Measurements from ENCODE around the gene GBP2. TPM values are rescaled to one million over a fixed set of nuclear protein-coding genes. Genes with fewer than 3 reads are reported as not detected.
A peak's percentile ranks its signal among the peaks of the same experiment; 100 is the strongest.

The GBP2 gene
- total and polyA plus RNA-seq, 4 donors: 7.4 to 18.2 (median 14.1) TPM

DNA sequence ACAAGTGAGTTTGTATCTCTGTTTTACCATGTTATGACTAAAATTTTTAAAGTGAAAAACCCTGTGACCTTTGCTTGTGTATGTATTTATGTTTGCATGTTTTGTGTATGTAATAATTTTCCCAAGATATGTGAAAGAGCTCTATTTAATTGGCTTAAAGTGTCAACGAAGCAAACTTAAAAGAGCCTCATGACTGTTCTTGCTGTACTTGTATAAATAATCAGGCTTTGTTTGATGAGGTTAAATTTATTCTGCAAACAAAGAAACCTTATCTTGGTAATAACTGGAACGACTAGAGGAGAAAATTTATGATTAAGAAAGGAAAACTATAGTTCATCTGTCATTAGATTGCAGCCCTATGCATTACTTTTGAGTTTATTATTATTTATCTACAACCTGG, 43.3 kb upstream of the GBP2 start:
- no peak overlapping the region for H3K4me3 ChIP-seq (ENCODE audit: low read depth in 1 of 3, low read length in 3 of 3)
- H3K27ac ChIP-seq (ENCODE audit: low read depth in 1 of 2, low read length in 2 of 2): no peak overlapping the region
- no peaks in the 10 kb centered on the region for H3K27me3 ChIP-seq (ENCODE audit: control insufficient read depth in 4 of 4, insufficient read depth in 4 of 4, low read length in 3 of 4)
- DNase-seq (ENCODE audit: low spot score): no peak
- H3K9ac ChIP-seq (ENCODE audit: low read depth in 1 of 2, low read length in 2 of 2): no peak overlapping the region
- no peaks in the 10 kb centered on the region for H3K9me3 ChIP-seq (ENCODE audit: control insufficient read depth in 4 of 4, low read length in 3 of 4)
- 21% methylated on average over 2 of the region's 2 CpGs for WGBS
- TF ChIP-seq, protein P1, sequence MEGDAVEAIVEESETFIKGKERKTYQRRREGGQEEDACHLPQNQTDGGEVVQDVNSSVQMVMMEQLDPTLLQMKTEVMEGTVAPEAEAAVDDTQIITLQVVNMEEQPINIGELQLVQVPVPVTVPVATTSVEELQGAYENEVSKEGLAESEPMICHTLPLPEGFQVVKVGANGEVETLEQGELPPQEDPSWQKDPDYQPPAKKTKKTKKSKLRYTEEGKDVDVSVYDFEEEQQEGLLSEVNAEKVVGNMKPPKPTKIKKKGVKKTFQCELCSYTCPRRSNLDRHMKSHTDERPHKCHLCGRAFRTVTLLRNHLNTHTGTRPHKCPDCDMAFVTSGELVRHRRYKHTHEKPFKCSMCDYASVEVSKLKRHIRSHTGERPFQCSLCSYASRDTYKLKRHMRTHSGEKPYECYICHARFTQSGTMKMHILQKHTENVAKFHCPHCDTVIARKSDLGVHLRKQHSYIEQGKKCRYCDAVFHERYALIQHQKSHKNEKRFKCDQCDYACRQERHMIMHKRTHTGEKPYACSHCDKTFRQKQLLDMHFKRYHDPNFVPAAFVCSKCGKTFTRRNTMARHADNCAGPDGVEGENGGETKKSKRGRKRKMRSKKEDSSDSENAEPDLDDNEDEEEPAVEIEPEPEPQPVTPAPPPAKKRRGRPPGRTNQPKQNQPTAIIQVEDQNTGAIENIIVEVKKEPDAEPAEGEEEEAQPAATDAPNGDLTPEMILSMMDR (IDR thresholded peaks at IDR 0.05; ENCODE audit: low read depth, low read length, missing input control): no peak
- TF ChIP-seq JUND (IDR thresholded peaks at IDR 0.05) (no peak), FOXA2 (IDR thresholded peaks at IDR 0.05) (no peak), RAD21 (IDR thresholded peaks at IDR 0.05) (no peak)
- peaks cover 0 to 16% (median 8%) of the 10 kb centered on the region in 4 donors for H3K36me3 ChIP-seq (ENCODE audit: control insufficient read depth in 4 of 4, insufficient read depth in 3 of 4, low read depth in 1 of 4, low read length in 3 of 4)
- H3K4me1 ChIP-seq (ENCODE audit: control insufficient read depth in 4 of 4, insufficient read depth in 4 of 4, low read length in 3 of 4): peaks cover 2 to 46% (median 26%) of the 10 kb centered on the region in 4 donors

DNA sequence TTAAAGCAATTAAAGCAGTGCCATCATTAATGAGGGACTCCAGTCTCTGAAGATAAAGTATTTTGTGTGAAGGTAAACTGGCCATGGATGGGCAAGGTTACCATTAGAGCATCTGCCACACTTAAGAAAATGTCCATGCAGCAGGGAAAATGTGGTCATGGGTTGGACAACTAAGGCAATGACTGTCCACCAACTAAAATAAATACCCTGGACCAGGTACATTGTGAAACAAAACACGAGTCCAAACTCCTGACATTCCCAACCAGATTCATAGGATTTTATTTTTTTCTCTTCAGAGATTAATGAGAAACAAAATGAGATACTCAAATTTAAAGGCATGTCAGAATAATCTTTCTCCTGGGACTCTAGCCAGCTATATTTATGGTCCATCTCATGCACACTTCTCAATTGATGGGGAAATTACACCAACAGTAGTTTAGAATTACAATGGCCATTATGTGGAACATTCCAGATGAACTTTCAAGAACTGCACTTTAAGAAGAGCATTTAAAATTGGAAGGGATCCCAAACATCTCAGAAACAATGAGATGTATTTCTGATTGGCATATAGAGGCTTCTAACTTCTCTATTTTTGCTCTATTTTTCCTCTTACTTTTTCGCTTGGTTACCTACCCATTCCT, 41.8 kb upstream of the GBP2 start:
- Histone ChIP-seq H3K27ac (ENCODE audit: low read depth in 1 of 2, low read length in 2 of 2) (peak overlapping the region; percentile 15 to 52), H3K9me3 (ENCODE audit: control insufficient read depth in 4 of 4, low read length in 3 of 4) (no peaks in the 10 kb centered on the region), H3K4me1 (ENCODE audit: control insufficient read depth in 4 of 4, insufficient read depth in 4 of 4, low read length in 3 of 4) (peaks cover 2 to 39% (median 24%) of the 10 kb centered on the region in 4 donors), H3K4me3 (ENCODE audit: low read depth in 1 of 3, low read length in 3 of 3) (no peak overlapping the region), H3K36me3 (ENCODE audit: control insufficient read depth in 4 of 4, insufficient read depth in 3 of 4, low read depth in 1 of 4, low read length in 3 of 4) (peaks cover 0 to 30% (median 10%) of the 10 kb centered on the region in 4 donors), H3K27me3 (ENCODE audit: control insufficient read depth in 4 of 4, insufficient read depth in 4 of 4, low read length in 3 of 4) (no peaks in the 10 kb centered on the region), H3K9ac (ENCODE audit: low read depth in 1 of 2, low read length in 2 of 2) (no peak overlapping the region)
- no peak for DNase-seq (ENCODE audit: low spot score)
- TF ChIP-seq, protein P1 (IDR thresholded peaks at IDR 0.05; ENCODE audit: low read depth, low read length, missing input control): no peak
- no peak for TF ChIP-seq EGR1 (IDR thresholded peaks at IDR 0.05; ENCODE audit: low read depth in 2 of 2)
- no peak for TF ChIP-seq NR2F2 (IDR thresholded peaks at IDR 0.05)
- TF ChIP-seq FOXA2 (IDR thresholded peaks at IDR 0.05): peak; percentile 11
- TF ChIP-seq, protein P2, sequence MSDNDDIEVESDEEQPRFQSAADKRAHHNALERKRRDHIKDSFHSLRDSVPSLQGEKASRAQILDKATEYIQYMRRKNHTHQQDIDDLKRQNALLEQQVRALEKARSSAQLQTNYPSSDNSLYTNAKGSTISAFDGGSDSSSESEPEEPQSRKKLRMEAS (IDR thresholded peaks at IDR 0.05): peak; percentile 19
- peak; percentile 15 for TF ChIP-seq YY1 (IDR thresholded peaks at IDR 0.05)
- TF ChIP-seq, protein P3, sequence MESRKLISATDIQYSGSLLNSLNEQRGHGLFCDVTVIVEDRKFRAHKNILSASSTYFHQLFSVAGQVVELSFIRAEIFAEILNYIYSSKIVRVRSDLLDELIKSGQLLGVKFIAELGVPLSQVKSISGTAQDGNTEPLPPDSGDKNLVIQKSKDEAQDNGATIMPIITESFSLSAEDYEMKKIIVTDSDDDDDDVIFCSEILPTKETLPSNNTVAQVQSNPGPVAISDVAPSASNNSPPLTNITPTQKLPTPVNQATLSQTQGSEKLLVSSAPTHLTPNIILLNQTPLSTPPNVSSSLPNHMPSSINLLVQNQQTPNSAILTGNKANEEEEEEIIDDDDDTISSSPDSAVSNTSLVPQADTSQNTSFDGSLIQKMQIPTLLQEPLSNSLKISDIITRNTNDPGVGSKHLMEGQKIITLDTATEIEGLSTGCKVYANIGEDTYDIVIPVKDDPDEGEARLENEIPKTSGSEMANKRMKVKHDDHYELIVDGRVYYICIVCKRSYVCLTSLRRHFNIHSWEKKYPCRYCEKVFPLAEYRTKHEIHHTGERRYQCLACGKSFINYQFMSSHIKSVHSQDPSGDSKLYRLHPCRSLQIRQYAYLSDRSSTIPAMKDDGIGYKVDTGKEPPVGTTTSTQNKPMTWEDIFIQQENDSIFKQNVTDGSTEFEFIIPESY (IDR thresholded peaks at IDR 0.05): peak; percentile 14
- peak; percentile 25 to 43 for TF ChIP-seq HNF4A (conservative IDR thresholded peaks at IDR 0.05)
- 67% methylated on average over 2 of the region's 2 CpGs for WGBS

DNA sequence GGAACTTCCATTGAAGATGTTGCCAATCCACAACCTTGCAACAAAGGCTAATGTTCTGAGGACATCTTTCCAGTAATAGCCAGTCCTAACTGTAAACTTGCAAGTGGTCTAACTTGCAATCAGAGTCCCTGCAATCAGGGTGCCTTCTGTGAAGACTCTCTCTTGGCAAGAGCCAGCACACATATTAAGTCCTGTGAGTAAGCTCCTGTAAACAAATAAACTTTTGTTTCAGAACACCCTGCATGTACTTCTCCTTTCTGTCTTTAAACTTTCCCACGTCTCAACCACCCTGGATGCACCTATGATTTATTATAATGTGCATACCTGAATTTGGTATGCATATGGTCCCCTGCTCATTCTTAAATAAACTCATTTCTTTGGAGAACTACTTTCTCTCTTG, 40.8 kb upstream of the GBP2 start:
- no peak for DNase-seq (ENCODE audit: low spot score)
- no peak for TF ChIP-seq TAF1 (conservative IDR thresholded peaks at IDR 0.05)
- TF ChIP-seq RAD21 (IDR thresholded peaks at IDR 0.05): no peak
- TF ChIP-seq HNF4A (conservative IDR thresholded peaks at IDR 0.05): no peak
- no peak for TF ChIP-seq HNF4G (IDR thresholded peaks at IDR 0.05)
- no peak for TF ChIP-seq FOXA1 (IDR thresholded peaks at IDR 0.05)
- no peak for TF ChIP-seq NR2F2 (IDR thresholded peaks at IDR 0.05)
- TF ChIP-seq YY1 (IDR thresholded peaks at IDR 0.05): no peak
- TF ChIP-seq, protein P3 (IDR thresholded peaks at IDR 0.05): no peak
- TF ChIP-seq, protein P1 (IDR thresholded peaks at IDR 0.05; ENCODE audit: low read depth, low read length, missing input control): no peak
- TF ChIP-seq, protein P2 (IDR thresholded peaks at IDR 0.05): no peak
- no peak for TF ChIP-seq SP1 (IDR thresholded peaks at IDR 0.05)

More for the DNA sequence above, 40.8 kb upstream of the GBP2 start:
- H3K9ac ChIP-seq (ENCODE audit: low read depth in 1 of 2, low read length in 2 of 2): no peak overlapping the region
- no peak overlapping the region for H3K27ac ChIP-seq (ENCODE audit: low read depth in 1 of 2, low read length in 2 of 2)
- no peak overlapping the region for H3K4me3 ChIP-seq (ENCODE audit: low read depth in 1 of 3, low read length in 3 of 3)
- peaks cover 2 to 29% (median 15%) of the 10 kb centered on the region in 4 donors for H3K4me1 ChIP-seq (ENCODE audit: control insufficient read depth in 4 of 4, insufficient read depth in 4 of 4, low read length in 3 of 4)
- no peaks in the 10 kb centered on the region for H3K27me3 ChIP-seq (ENCODE audit: control insufficient read depth in 4 of 4, insufficient read depth in 4 of 4, low read length in 3 of 4)
- no peaks in the 10 kb centered on the region for H3K9me3 ChIP-seq (ENCODE audit: control insufficient read depth in 4 of 4, low read length in 3 of 4)
- H3K36me3 ChIP-seq (ENCODE audit: control insufficient read depth in 4 of 4, insufficient read depth in 3 of 4, low read depth in 1 of 4, low read length in 3 of 4): peaks cover 0 to 34% (median 10%) of the 10 kb centered on the region in 4 donors
- WGBS: 68% methylated on average over 1 of the region's 1 CpG

All from liver (tissue), 9 donors.